Right ventricle myocardium inferior (tissue), 1 donor: ENCODE results near the gene TBC1D24. TPM values are rescaled to one million over a fixed set of nuclear protein-coding genes. Genes with fewer than 3 reads are reported as not detected.

ENCODE experiments used
- ATAC-seq: fragments of 200-7000 bp; cut with Tn5 transposase; one replicate; pipeline ENCODE4 v1.9.1; 2020; ENCODE audit warnings: mild to moderate bottlenecking, moderate library complexity
- DNase-seq: peaks from one replicate; pipeline ENCODE4 v3.0.0; 2021; ENCODE audit errors: missing footprints
- intact Hi-C: fragments of 100-400 bp; cut with DNase I; formaldehyde crosslinking; loops from one replicate; pipeline ENCODE4 v1.11.0; 2022
- total RNA-seq: library from RNA; stranded (reverse); fragmentation: NEBNext Ultra II Directional; extraction: Animal tissue kit (Norgen Biotek cat#: 25700); gene quantifications from one replicate; pipeline ENCODE4 v1.2.1, GENCODE V29; 2021
- donor health status: DM: no; HTN: yes; CAD: no; lungs with severe emphysema.

Gene TBC1D24
- total RNA-seq, 1 donor from 2014 or later = 14.8 TPM

GRCh38 chr16:2489581-2489980 is 14.7 kb downstream of the TBC1D24 start:
- intact Hi-C loops = no loop called here
- peak; percentile 46 for DNase-seq
- ATAC-seq = no peak

DNA sequence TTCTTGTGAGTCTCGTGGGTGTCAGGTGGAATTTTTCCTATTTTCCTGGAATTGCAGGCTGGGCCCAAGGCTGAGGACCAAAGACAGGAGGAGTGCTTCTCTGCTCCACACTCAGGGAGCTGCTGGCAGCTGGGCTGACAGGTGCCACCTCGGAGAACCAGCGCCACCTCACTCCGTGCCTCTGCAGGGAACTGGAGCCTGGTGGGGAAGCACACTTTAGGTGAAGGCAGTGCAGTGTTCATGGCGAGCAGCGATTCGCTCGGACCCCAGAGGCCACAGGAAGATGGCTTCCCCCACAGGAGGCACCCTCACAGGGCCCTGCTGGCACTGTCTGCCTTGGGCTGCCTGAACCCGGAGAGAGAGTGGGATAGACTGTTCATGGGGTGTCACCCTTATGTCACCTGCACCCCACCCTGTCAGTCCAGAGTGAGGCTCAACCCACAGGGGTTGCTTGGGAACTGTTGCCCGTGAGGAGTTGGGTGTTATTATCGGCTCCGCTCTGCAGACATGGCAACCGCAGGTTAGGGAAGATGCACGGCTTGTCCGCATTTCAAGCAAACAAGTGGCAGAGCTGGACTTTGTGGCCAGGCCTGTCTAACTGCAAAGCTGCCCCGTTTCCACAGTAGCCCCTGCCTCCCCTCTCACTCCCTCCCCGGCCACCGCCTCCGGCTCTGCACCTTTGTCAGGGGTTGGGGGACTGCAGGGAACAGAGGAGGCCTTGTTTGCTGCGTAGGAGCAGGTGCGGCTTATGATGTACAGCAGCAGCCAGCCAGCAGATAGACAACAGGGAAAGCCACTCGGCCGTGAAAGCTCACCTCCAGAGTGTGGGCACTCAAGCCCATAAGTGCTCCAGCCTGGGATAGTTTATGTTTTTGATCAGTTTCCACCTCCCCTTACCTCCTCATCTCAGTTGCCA is 15.5 kb downstream of the TBC1D24 start:
- intact Hi-C loops = no loop called here
- no peak for ATAC-seq
- DNase-seq = peak; percentile 62

DNA sequence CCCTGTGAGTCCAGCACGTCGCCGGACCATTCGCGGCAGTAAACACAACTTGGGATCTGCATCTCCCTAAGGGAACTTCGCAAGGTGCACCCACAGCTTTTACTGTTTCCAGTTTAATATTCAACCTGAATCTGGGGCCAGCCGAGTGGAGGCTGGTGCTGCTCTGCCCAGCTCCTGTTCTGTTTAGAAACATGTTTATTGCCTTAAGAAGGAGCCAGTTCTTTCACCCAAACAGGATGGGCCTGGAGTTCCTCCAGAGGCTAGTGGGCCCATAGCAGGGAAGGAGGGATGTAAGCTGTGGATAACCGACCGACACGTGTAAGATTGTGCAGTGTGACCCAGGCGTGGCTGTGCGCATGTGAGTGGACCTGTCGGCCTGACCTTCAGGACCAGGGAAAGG is 17.4 kb downstream of the TBC1D24 start:
- intact Hi-C loops = no loop called here
- DNase-seq (no peak), ATAC-seq (no peak)

DNA sequence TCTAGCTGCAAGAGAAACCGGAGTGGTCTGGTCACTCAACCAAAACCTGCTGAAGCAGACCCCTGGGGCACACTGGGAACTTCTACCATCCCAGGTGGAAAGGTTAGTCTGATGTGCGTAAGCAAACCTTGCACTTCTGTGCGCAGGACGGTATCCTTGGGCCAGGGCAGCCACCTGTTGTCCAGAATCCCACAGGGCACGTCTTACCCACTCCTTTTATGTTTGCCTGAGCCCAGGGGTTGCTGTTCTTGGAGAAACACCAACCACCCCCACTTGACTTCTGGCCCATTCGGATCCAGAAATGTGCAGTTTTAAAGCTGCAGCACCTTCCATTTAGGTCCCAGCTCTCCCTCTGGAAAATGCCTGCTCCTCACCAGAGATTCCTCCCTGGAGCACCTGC is 18.7 kb downstream of the TBC1D24 start:
- intact Hi-C loops = no loop called here
- ATAC-seq (no peak), DNase-seq (peak; percentile 49)

GRCh38 chr16:2494616-2495015 is 19.7 kb downstream of the TBC1D24 start:
- intact Hi-C loops = loop anchor here (5.0 kb wide), 1 partner anchor 32 kb away; the partner anchor contains the start of gene TEDC2
- no peak for DNase-seq
- ATAC-seq = no peak

GRCh38 chr16:2495041-2495440 is 20.1 kb downstream of the TBC1D24 start:
- ATAC-seq (no peak), DNase-seq (peak; percentile 40)
- intact Hi-C loops = loop anchor here (5.0 kb wide), 1 partner anchor 33 kb away; the partner anchor contains the start of gene TEDC2

DNA sequence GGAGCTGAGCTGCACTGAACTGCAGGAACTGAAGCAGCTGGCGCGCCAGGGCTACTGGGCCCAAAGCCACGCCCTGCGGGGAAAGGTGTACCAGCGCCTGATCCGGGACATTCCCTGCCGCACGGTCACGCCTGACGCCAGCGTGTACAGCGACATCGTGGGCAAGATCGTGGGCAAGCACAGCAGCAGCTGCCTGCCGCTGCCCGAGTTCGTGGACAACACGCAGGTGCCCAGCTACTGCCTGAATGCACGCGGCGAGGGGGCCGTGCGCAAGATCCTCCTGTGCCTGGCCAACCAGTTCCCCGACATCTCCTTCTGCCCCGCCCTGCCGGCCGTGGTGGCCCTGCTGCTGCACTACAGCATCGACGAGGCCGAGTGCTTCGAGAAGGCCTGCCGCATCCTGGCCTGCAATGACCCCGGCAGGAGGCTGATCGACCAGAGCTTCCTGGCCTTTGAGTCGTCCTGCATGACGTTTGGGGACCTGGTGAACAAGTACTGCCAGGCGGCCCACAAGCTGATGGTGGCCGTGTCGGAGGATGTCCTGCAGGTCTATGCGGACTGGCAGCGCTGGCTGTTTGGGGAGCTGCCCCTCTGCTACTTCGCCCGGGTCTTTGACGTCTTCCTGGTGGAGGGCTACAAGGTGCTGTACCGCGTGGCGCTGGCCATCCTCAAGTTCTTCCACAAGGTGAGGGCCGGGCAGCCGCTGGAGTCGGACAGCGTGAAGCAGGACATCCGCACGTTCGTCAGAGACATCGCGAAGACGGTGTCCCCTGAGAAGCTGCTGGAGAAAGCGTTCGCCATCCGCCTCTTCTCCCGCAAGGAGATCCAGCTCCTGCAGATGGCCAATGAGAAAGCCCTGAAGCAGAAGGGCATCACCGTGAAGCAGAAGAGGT is 21.5 kb downstream of the TBC1D24 start:
- ATAC-seq = no peak
- intact Hi-C loops = loop anchor here (5.0 kb wide), 1 partner anchor 34 kb away; the partner anchor contains the start of gene TEDC2
- DNase-seq = peak; percentile 67

GRCh38 chr16:2497116-2497630 is 22.2 kb downstream of the TBC1D24 start:
- ATAC-seq (peak; percentile 71), DNase-seq (peak; percentile 89)
- intact Hi-C loops = loop anchor here (5.0 kb wide), 1 partner anchor 35 kb away; the partner anchor contains the start of gene TEDC2

DNA sequence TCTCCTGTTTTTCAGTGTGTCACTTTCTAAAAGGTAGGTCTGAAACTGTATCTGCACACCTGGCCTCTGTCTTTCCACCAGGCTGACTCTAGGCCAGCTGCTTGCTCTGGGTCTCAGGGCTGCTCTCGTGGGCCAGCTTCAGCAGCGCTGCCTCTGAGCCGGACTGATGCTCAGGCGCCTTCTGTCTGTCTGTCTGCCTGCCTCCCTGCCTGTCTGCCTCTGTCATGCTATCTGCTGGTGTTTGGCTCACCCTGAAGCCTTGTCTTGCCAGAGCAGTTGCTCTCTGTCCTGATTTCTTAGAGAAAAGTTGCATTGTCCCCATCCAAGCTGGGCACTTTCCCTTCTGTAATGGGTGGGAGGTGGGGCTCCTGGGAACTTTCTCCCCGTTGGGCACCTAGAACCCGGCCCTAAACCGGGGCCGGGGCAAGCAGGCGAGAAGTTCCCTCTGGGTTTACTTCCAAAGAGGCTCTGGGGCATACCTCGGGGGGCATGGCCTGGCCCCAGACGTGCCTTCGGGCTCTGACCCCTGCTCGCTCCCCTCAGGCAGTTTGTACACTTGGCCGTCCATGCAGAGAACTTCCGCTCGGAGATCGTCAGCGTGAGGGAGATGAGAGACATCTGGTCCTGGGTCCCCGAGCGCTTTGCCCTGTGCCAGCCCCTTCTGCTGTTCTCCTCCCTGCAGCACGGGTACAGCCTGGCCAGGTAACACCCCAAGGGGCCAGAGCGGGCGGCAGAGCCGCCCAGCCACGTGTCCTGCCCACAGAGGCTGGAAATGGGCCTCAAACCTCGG is 23.0 kb downstream of the TBC1D24 start:
- intact Hi-C loops = loop anchor here (5.0 kb wide), 1 partner anchor 36 kb away; the partner anchor contains the start of gene TEDC2
- DNase-seq (peak; percentile 55), ATAC-seq (no peak)

- DNase-seq (peak; percentile 74), ATAC-seq (peak; percentile 36)
- intact Hi-C loops = loop anchor here (5.0 kb wide), 1 partner anchor 36 kb away; the partner anchor contains the start of gene TEDC2
Measured at GRCh38 chr16:2498531-2499253, 23.8 kb downstream of the TBC1D24 start.

- intact Hi-C loops = loop anchor here (5.0 kb wide), 1 partner anchor 37 kb away; the partner anchor contains the start of gene TEDC2
- ATAC-seq (no peak), DNase-seq (no peak)
Measured at GRCh38 chr16:2499454-2499853, 24.5 kb downstream of the TBC1D24 start.

DNA sequence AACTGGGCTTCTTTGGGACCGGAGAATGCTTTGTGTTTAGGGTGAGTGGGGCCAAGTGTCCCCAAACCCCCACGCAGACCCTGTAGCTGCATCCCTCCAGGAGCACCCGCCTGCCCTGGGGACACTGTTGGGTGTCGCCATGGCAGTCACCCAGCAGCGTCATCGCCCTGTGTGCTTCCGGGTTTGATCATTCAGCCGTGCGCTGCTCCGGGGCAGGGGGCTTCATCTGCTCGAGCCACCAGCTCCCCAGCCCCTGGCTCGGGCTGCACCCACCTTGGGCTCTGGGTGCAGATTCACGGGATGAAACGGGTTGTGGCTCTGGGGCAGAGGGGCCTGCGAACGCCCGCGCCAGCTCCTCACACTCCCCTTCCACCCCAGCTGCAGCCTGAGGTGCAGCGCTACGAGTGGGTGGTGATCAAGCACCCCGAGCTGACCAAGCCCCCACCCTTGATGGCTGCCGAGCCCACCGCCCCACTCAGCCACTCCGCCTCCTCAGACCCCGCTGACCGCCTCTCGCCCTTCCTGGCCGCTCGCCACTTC is 25.0 kb downstream of the TBC1D24 start:
- peak; percentile 32 for DNase-seq
- intact Hi-C loops = loop anchor here (2.0 to 10.0 kb wide), 5 partner anchors 25 to 235 kb away; partner anchors contain the start of genes ABCA3, CCNF, RNPS1 and TBC1D24
- ATAC-seq = no peak

DNA sequence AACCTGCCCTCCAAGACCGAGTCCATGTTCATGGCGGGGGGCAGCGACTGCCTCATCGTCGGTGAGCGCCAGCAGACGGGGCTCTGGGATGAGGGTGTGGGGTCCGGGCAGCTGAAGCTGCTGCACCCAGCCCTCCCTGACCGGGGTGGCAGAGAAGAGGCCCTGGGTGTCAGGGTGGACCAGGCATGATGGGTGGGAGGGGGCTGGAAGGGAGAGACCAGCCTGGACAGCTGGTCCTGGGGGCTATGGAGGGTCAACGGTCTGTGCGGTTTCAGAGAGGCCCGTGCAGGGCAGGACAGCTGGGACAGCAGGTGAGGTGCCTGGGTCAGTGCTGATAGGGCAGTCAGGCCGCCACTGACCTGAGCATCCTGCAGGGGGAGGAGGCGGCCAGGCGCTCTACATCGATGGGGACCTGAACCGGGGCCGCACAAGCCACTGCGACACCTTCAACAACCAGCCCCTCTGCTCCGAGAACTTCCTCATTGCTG is 25.5 kb downstream of the TBC1D24 start:
- intact Hi-C loops = loop anchor here (2.0 to 10.0 kb wide), 4 partner anchors 26 to 236 kb away; partner anchors contain the start of genes ABCA3, CCNF, RNPS1 and TBC1D24
- ATAC-seq = no peak
- DNase-seq = peak; percentile 25

- peak; percentile 82 for ATAC-seq
- intact Hi-C loops = loop anchor here (1.0 to 10.0 kb wide), 5 partner anchors 12 to 236 kb away; partner anchors contain the start of genes ABCA3, ATP6V0C, CCNF and RNPS1
- DNase-seq = peak; percentile 93
Measured at GRCh38 chr16:2500918-2501750, 26.2 kb downstream of the TBC1D24 start.
